Natural killer cell treated with Interleukin-12 subunit alpha and Interleukin-12 subunit beta and Interleukin-15 and Interleukin-18, amount 100 ng/mL, for 72 hours (primary cell): Measurements from ENCODE around the gene EPM2AIP1. TPM values are rescaled to one million over a fixed set of nuclear protein-coding genes. Genes with fewer than 3 reads are reported as not detected.

Experiments
- ATAC-seq, 2 donors: fragments of 150-1000 bp; cut with Tn5 transposase in 1 of 2; sonication (Bioruptor Pico), chemical (Tn5 transposase) in 1 of 2; 2 replicates each; pipeline ENCODE4 v1.10.0; 2021
- DNase-seq: peaks from one replicate; pipeline ENCODE4 v3.0.0; 2022; ENCODE audit warnings: low spot score
- H3K27ac Mint-ChIP-seq, 2 donors: 1 replicate in 1 of 2; 2 replicates in 1 of 2; pipeline ENCODE4 v1.8.0; 2022; ENCODE audit warnings: mixed read lengths in 2 of 2, mild to moderate bottlenecking in 1 of 2, moderate library complexity in 1 of 2
- H3K27me3 Mint-ChIP-seq, 2 donors: 1 replicate in 1 of 2; 2 replicates in 1 of 2; pipeline ENCODE4 v1.8.0; 2022; ENCODE audit warnings: mixed read lengths in 2 of 2
- H3K36me3 Mint-ChIP-seq: one replicate; pipeline ENCODE4 v1.8.0; 2022; ENCODE audit warnings: mixed read lengths
- H3K4me1 Mint-ChIP-seq, 2 donors: 1 replicate in 1 of 2; 2 replicates in 1 of 2; pipeline ENCODE4 v1.8.0; 2022; ENCODE audit warnings: low read depth in 2 of 2, mixed read lengths in 2 of 2, mild to moderate bottlenecking in 1 of 2
- H3K4me3 Mint-ChIP-seq: one replicate; pipeline ENCODE4 v1.8.0; 2022; ENCODE audit warnings: mixed read lengths
- H3K9me3 Mint-ChIP-seq: 2 replicates; pipeline ENCODE4 v1.8.0; 2022; ENCODE audit warnings: mixed read lengths
- total RNA-seq, 2 donors: library from RNA; stranded (reverse); gene quantifications; one replicate each; pipeline ENCODE4 v1.2.3, GENCODE V29; 2022

EPM2AIP1 gene
- total RNA-seq, 2 donors from 2014 or later = 11.4 to 21.2 TPM

DNA sequence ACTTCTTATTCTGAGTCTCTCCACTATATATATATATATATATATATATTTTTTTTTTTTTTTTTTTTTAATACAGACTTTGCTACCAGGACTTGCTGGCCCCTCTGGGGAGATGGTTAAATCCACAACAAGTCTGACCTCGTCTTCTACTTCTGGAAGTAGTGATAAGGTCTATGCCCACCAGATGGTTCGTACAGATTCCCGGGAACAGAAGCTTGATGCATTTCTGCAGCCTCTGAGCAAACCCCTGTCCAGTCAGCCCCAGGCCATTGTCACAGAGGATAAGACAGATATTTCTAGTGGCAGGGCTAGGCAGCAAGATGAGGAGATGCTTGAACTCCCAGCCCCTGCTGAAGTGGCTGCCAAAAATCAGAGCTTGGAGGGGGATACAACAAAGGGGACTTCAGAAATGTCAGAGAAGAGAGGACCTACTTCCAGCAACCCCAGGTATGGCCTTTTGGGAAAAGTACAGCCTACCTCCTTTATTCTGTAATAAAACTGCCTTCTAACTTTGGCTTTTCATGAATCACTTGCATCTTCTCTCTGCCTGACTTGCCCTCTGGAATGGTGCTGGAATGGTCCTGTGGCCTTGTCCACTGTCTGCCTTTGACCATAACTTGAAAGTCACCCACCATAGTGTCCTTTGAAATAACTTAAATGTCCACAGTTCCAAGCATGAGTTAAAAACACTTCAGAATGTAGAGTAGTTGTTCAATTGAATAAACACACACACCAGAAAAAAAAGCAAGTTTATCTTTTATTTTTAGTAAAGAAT, 32.8 kb upstream of the EPM2AIP1 start:
- Mint-ChIP-seq H3K27me3 (no peaks in the 10 kb centered on the region), H3K27ac (no peak overlapping the region), H3K9me3 (no peaks in the 10 kb centered on the region), H3K4me3 (no peak overlapping the region), H3K36me3 (peaks cover 29% of the 10 kb centered on the region), H3K4me1 (peaks cover 10% of the 10 kb centered on the region in 2 donors)
- ATAC-seq (no peak), DNase-seq (no peak)

DNA sequence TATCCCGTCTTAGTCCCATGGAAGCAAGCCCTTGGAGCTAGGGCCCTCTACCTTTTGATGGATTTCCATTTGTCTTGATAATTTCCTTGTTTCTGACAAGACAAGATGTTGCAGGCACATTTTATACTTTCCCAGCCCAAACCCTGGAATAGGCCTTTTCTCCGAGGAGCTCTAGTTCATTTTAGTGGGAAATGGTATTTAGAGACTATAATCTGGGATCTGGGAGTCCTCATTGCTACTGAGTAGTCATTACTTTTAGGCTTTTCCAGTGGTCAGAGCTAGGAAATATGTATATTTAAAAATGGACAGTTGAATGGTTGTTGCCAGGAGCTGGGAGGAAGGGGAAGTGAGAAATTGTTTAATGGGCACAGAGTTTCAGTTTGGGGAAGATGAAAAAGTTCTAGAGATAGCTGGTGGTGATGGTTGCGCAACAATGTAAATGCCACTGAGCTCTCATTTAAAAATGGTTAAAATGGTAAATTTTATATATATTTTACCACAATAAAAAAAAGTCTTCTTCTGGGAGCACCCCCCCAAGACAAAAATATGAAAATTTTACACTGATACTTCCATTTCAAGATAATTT, 32.0 kb upstream of the EPM2AIP1 start:
- no peak for DNase-seq
- H3K27me3 Mint-ChIP-seq = no peaks in the 10 kb centered on the region
- peak overlapping the region; percentile 5 to 81 for H3K27ac Mint-ChIP-seq
- H3K4me3 Mint-ChIP-seq = peak overlapping the region; percentile 6
- H3K9me3 Mint-ChIP-seq = no peaks in the 10 kb centered on the region
- H3K36me3 Mint-ChIP-seq = peaks cover 29% of the 10 kb centered on the region
- peaks cover 10% of the 10 kb centered on the region in 2 donors for H3K4me1 Mint-ChIP-seq
- ATAC-seq = no peak

DNA sequence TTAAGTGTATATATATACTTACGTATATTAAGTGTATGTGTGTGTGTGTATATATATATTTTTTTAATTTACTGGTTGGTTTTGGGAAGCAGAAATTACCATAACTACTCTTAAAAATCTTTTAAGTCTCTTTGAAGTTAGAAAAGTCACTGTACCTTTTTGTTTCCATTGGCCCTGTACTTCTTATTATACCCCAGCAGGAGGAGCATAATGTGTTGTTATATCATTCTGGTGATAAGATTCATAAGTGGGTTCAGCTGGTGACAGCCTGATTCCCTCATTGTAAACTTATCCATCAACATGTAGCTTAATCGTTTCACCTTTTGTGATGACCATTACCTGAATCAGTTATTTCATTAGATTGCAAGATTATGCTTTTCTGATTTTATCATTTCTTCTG, 31.2 kb upstream of the EPM2AIP1 start:
- Mint-ChIP-seq H3K27me3 (no peaks in the 10 kb centered on the region), H3K36me3 (peaks cover 29% of the 10 kb centered on the region), H3K4me1 (peaks cover 10% of the 10 kb centered on the region in 2 donors), H3K4me3 (no peak overlapping the region), H3K9me3 (no peaks in the 10 kb centered on the region), H3K27ac (peak overlapping the region; percentile 5 to 81)
- no peak for ATAC-seq
- DNase-seq = no peak

- Mint-ChIP-seq H3K36me3 (peaks cover 25% of the 10 kb centered on the region), H3K4me1 (peaks cover 0 to 2% of the 10 kb centered on the region in 2 donors), H3K27ac (no peak overlapping the region), H3K4me3 (no peak overlapping the region), H3K9me3 (no peaks in the 10 kb centered on the region), H3K27me3 (no peaks in the 10 kb centered on the region)
- DNase-seq (no peak), ATAC-seq (no peak)
Observed at GRCh38 chr3:37017683-37018082, 24.8 kb upstream of the EPM2AIP1 start.

DNA sequence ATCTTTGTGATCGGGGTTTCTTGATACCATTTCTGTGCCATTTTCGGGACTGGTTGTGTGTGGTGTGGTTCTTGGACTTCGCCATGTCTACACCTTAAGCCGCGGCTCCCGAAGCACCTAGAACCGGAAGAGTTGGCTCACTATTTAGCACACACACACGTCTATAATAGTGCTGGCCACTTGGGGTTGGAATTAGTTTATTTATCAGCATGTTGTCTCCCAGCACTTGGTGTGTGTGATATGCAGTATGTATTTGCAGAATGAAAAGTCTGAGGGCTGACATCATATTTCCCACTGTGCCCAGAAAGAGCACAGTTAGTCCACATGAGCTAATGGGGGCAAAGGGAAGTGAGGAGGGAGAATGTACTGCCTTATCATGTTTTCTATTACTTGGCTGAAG, 24.0 kb upstream of the EPM2AIP1 start:
- Mint-ChIP-seq H3K4me1 (no peaks in the 10 kb centered on the region), H3K36me3 (peaks cover 21% of the 10 kb centered on the region), H3K9me3 (no peaks in the 10 kb centered on the region), H3K4me3 (no peak overlapping the region), H3K27me3 (no peaks in the 10 kb centered on the region), H3K27ac (no peak overlapping the region)
- no peak for DNase-seq
- ATAC-seq = no peak

DNA sequence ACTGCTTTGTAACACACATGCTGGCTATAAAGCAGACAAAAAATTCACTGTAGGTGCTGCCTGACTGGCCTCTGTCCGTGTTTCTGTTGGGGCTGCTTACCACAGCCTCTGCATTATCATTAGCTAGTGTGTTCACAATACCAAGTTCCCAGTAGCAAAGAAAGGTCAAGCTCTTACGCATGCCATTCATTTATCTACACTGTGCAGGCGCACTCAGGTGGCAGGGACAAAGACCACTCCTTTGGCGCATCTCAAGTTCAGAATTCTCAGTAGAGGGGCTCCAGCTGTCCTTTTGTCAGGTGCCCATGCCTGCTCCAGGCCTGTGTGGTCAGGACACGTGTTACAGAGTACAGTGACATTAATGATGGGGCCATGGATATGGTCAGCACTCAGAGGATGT, 22.7 kb upstream of the EPM2AIP1 start:
- Mint-ChIP-seq H3K27ac (no peak overlapping the region), H3K4me1 (peaks cover 0 to 3% of the 10 kb centered on the region in 2 donors), H3K36me3 (peaks cover 26% of the 10 kb centered on the region), H3K4me3 (no peak overlapping the region), H3K27me3 (no peaks in the 10 kb centered on the region), H3K9me3 (no peaks in the 10 kb centered on the region)
- DNase-seq (no peak), ATAC-seq (no peak)

DNA sequence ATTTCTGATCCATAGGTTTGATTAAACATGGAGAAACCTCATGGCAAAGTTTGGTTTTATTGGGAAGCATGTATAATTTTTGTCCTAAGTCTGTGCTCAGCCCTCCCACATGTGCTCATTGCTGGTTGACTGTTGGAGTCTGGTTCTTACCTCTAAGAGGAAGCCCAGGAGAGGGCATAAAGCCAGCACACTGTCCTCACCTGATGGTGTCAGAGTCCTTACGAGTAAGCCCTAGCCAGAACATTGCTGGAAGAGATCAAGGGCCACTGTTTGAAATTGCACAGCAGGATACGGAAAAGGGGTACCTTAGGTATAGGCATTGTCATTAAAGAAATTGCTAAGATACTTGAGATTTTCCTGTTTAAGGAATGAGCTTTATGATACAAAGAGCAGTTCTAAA, 21.7 kb upstream of the EPM2AIP1 start:
- ATAC-seq = no peak
- Mint-ChIP-seq H3K27ac (no peak overlapping the region), H3K4me1 (peaks cover 0 to 3% of the 10 kb centered on the region in 2 donors), H3K27me3 (no peaks in the 10 kb centered on the region), H3K9me3 (no peaks in the 10 kb centered on the region), H3K36me3 (peaks cover 27% of the 10 kb centered on the region), H3K4me3 (no peak overlapping the region)
- DNase-seq = no peak

GRCh38 chr3:36993326-36994283, 674 bp upstream of the EPM2AIP1 start, which contains the start of gene MLH1:
TSS of gene MLH1 (plus strand) at chr3:36993518. CDS start at chr3:36993548, 30 bp downstream.
- peak; percentile 93 to 95 for ATAC-seq
- H3K27me3 Mint-ChIP-seq = no peaks in the 10 kb centered on the region
- no peaks in the 10 kb centered on the region for H3K9me3 Mint-ChIP-seq
- H3K36me3 Mint-ChIP-seq = peaks cover 33% of the 10 kb centered on the region
- DNase-seq = peak; percentile 94
- H3K27ac Mint-ChIP-seq = no peak within 1 kb of the TSS
- peaks cover 27 to 29% of the 10 kb centered on the region in 2 donors for H3K4me1 Mint-ChIP-seq
- no peak within 1 kb of the TSS for H3K4me3 Mint-ChIP-seq

DNA sequence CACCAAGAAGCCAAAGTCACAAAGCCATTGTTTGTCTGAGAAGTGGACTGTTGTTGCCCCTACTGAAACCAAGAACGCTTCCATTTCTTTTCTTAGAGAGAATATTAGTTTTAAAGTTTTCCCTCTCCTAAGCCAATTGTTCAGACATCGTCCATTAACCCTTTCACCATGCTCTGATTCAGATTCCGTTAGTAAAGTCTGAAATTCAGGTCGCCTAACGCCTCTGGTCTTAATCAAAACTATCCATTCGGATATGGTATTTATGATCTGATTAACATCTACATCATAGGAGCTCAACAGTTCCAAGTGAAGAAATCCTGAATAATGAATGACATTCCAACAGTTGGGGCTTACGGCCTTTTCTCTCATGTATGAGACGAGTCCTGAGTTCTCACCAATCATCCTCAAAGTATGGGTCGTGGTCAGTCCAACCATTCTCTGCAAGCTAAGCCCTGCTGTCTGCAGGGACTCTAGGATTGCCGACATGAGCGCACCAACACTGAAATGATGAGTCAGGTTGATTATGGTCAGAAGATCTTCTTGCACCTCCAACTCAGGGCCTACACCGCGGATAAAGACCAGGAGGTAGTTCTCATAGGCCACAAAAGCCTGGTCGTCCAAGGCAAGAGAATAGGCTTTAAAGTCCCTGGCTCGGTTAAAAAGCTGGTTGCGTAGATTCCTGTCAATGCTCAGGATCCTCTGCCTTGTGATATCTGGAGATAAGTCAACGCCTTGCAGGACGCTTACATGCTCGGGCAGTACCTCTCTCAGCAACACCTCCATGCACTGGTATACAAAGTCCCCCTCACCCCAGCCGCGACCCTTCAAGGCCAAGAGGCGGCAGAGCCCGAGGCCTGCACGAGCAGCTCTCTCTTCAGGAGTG, 767 bp downstream of the EPM2AIP1 start:
- H3K4me1 Mint-ChIP-seq = peaks cover 30 to 37% of the 10 kb centered on the region in 2 donors
- DNase-seq (no peak), ATAC-seq (no peak)
- H3K36me3 Mint-ChIP-seq = peaks cover 33% of the 10 kb centered on the region
- no peaks in the 10 kb centered on the region for H3K27me3 Mint-ChIP-seq
- H3K27ac Mint-ChIP-seq = no peak overlapping the region
- no peak overlapping the region for H3K4me3 Mint-ChIP-seq
- no peaks in the 10 kb centered on the region for H3K9me3 Mint-ChIP-seq

GRCh38 chr3:36991147-36991546, 1.8 kb downstream of the EPM2AIP1 start:
- H3K4me3 Mint-ChIP-seq = no peak overlapping the region
- H3K4me1 Mint-ChIP-seq = peaks cover 24 to 35% of the 10 kb centered on the region in 2 donors
- ATAC-seq (no peak), DNase-seq (no peak)
- H3K27me3 Mint-ChIP-seq = no peaks in the 10 kb centered on the region
- H3K27ac Mint-ChIP-seq = no peak overlapping the region
- peaks cover 26% of the 10 kb centered on the region for H3K36me3 Mint-ChIP-seq
- H3K9me3 Mint-ChIP-seq = no peaks in the 10 kb centered on the region

DNA sequence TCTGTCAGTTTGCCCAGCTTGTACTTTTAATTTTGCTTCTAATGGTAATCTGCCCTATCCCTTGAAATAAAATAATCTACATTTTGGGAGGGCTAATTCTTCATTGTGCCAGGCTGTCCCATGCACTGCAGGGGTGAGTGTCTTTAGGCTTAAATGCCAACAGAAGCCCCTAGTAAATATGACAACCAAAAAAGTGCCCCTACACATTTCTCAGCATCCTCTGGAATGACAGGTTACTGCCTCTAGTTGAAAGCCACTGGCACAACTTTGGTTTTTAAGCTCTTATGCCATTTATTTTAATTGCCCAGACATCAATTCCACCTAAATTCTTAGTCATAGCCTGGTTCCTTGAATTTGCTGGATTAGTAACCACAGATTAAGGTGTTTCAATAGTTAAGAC, 3.4 kb downstream of the EPM2AIP1 start:
- Mint-ChIP-seq H3K4me1 (peaks cover 29 to 44% of the 10 kb centered on the region in 2 donors), H3K36me3 (peaks cover 40% of the 10 kb centered on the region), H3K4me3 (no peak overlapping the region), H3K9me3 (no peaks in the 10 kb centered on the region), H3K27ac (peak overlapping the region; percentile 8 to 42), H3K27me3 (no peaks in the 10 kb centered on the region)
- ATAC-seq = no peak
- no peak for DNase-seq

DNA sequence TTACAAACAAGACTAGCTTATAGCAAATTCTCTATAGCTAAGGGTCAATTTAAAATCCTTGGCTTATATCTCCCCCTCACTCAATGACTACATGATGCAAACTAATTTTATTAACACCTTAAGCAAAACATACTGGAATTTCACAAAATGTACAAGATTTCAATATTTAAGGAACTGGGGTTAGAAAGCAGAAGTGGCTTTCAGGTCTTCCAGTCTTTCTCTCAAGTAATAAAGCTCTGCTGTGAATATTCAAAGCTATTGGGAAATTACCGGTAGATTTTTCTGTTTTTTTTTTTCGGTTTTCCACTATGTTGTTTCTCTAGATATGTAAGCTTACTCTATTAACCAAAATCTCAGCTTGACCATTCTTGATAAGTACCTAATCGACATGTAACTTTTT, 3.9 kb downstream of the EPM2AIP1 start:
- H3K27ac Mint-ChIP-seq = peak overlapping the region; percentile 8 to 42
- no peak overlapping the region for H3K4me3 Mint-ChIP-seq
- H3K27me3 Mint-ChIP-seq = no peaks in the 10 kb centered on the region
- H3K36me3 Mint-ChIP-seq = peaks cover 45% of the 10 kb centered on the region
- no peak for ATAC-seq
- no peak for DNase-seq
- no peaks in the 10 kb centered on the region for H3K9me3 Mint-ChIP-seq
- H3K4me1 Mint-ChIP-seq = peaks cover 32 to 44% of the 10 kb centered on the region in 2 donors

- peaks cover 32 to 44% of the 10 kb centered on the region in 2 donors for H3K4me1 Mint-ChIP-seq
- no peak overlapping the region for H3K4me3 Mint-ChIP-seq
- peaks cover 46% of the 10 kb centered on the region for H3K36me3 Mint-ChIP-seq
- no peaks in the 10 kb centered on the region for H3K27me3 Mint-ChIP-seq
- no peaks in the 10 kb centered on the region for H3K9me3 Mint-ChIP-seq
- DNase-seq (no peak), ATAC-seq (no peak)
- peak overlapping the region; percentile 8 to 42 for H3K27ac Mint-ChIP-seq
Observed at GRCh38 chr3:36988356-36988755, 4.6 kb downstream of the EPM2AIP1 start.
